K562 (cell line): ENCODE data around the gene SLC18B1.

Experiments
- EZH2 ChIP-seq: IDR thresholded peaks from 2 replicates; pipeline ENCODE4 v1.6.1; 2012; ENCODE audit warnings: low read depth, mild to moderate bottlenecking, inconsistent platforms, low read length, borderline replicate concordance
- KLF1 ChIP-seq: fragments of 450-650 bp; IDR thresholded peaks from 2 replicates; pipeline ENCODE4 v1.6.1; 2016; ENCODE audit warnings: missing genetic modification characterization, missing compliant biosample characterization
- MAX ChIP-seq: sonication (generic); formaldehyde crosslinking; IDR thresholded peaks from 2 replicates; pipeline ENCODE4 v1.9.0; 2022; ENCODE audit warnings: mild to moderate bottlenecking, missing genetic modification reagents
- RAD21 ChIP-seq, 2 experiments: fragments of 250-450 bp in 1 of 2; fragments of 450-650 bp in 1 of 2; sonication (Bioruptor Pico) in 1 of 2; formaldehyde crosslinking in 1 of 2; IDR thresholded peaks in 1 of 2; conservative IDR thresholded peaks in 1 of 2; 2 replicates each; pipeline versions ENCODE4 v1.4.0 to v1.8.0; 2020 to 2022; ENCODE audit warnings: mild to moderate bottlenecking in 2 of 2, moderate library complexity in 1 of 2
- SMC3 ChIP-seq: conservative IDR thresholded peaks from 2 replicates; pipeline ENCODE4 v1.6.1; 2011; ENCODE audit warnings: low read depth, low read length, improper control_type of control experiment; ENCODE audit not compliant: insufficient read depth
- TF ChIP-seq, protein P1 (sequence below): sonication (generic); formaldehyde crosslinking; IDR thresholded peaks from 2 replicates; pipeline ENCODE4 v1.8.0; 2022; ENCODE audit warnings: mild to moderate bottlenecking, missing genetic modification reagents
- TF ChIP-seq, protein P2 (sequence below), 3 experiments: IDR thresholded peaks in 2 of 3; conservative IDR thresholded peaks in 1 of 3; 2 replicates each; pipeline ENCODE4 v1.5.1; 2011 to 2012; ENCODE audit warnings: low read length in 3 of 3, mild to moderate bottlenecking in 3 of 3, control low read depth in 2 of 3, improper control_type of control experiment in 1 of 3, inconsistent platforms in 1 of 3, low read depth in 1 of 3, mixed read lengths in 1 of 3, moderate library complexity in 1 of 3; ENCODE audit not compliant: insufficient read depth in 2 of 3

DNA sequence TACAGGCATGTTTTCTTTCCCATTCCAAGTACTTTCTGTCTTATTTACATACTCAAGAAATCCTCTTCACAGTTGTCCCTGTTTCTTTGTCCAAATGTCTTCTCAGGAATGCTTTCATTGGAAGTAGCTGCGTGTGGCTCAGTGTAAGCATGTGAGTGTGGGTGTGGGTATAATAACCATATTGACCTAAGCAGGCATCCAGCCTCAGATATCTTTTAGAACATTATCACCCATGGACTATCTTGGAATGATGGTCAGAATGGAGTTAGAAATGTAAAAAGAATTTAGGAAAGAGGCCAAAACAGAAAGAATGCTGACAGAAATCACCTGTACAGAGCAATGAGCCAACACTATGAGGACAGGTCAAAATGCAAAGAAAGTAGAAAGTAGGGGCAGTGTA lies 57.2 kb downstream of the SLC18B1 start:
- no peak for TF ChIP-seq MAX
- no peak for TF ChIP-seq RAD21 (CRISPR knock-in tag; conservative IDR thresholded peaks at IDR 0.05 in 1 of 2, IDR thresholded peaks at IDR 0.05 in 1 of 2)
- TF ChIP-seq KLF1 (tag), result no peak
- TF ChIP-seq, protein P1, sequence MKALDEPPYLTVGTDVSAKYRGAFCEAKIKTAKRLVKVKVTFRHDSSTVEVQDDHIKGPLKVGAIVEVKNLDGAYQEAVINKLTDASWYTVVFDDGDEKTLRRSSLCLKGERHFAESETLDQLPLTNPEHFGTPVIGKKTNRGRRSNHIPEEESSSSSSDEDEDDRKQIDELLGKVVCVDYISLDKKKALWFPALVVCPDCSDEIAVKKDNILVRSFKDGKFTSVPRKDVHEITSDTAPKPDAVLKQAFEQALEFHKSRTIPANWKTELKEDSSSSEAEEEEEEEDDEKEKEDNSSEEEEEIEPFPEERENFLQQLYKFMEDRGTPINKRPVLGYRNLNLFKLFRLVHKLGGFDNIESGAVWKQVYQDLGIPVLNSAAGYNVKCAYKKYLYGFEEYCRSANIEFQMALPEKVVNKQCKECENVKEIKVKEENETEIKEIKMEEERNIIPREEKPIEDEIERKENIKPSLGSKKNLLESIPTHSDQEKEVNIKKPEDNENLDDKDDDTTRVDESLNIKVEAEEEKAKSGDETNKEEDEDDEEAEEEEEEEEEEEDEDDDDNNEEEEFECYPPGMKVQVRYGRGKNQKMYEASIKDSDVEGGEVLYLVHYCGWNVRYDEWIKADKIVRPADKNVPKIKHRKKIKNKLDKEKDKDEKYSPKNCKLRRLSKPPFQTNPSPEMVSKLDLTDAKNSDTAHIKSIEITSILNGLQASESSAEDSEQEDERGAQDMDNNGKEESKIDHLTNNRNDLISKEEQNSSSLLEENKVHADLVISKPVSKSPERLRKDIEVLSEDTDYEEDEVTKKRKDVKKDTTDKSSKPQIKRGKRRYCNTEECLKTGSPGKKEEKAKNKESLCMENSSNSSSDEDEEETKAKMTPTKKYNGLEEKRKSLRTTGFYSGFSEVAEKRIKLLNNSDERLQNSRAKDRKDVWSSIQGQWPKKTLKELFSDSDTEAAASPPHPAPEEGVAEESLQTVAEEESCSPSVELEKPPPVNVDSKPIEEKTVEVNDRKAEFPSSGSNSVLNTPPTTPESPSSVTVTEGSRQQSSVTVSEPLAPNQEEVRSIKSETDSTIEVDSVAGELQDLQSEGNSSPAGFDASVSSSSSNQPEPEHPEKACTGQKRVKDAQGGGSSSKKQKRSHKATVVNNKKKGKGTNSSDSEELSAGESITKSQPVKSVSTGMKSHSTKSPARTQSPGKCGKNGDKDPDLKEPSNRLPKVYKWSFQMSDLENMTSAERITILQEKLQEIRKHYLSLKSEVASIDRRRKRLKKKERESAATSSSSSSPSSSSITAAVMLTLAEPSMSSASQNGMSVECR (CRISPR knock-in tag), result no peak
- no peak for TF ChIP-seq SMC3
- no peak for TF ChIP-seq EZH2
- TF ChIP-seq, protein P2, sequence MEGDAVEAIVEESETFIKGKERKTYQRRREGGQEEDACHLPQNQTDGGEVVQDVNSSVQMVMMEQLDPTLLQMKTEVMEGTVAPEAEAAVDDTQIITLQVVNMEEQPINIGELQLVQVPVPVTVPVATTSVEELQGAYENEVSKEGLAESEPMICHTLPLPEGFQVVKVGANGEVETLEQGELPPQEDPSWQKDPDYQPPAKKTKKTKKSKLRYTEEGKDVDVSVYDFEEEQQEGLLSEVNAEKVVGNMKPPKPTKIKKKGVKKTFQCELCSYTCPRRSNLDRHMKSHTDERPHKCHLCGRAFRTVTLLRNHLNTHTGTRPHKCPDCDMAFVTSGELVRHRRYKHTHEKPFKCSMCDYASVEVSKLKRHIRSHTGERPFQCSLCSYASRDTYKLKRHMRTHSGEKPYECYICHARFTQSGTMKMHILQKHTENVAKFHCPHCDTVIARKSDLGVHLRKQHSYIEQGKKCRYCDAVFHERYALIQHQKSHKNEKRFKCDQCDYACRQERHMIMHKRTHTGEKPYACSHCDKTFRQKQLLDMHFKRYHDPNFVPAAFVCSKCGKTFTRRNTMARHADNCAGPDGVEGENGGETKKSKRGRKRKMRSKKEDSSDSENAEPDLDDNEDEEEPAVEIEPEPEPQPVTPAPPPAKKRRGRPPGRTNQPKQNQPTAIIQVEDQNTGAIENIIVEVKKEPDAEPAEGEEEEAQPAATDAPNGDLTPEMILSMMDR (IDR thresholded peaks at IDR 0.05 in 2 of 3, conservative IDR thresholded peaks at IDR 0.05 in 1 of 3; ENCODE audit: insufficient read depth in 2 of 3, low read depth in 1 of 3, low read length in 3 of 3), result no peak
